NCI-H1105 treated with DMSO at 0.1 percent for 48 hours (cell line): ENCODE data around the gene CTNNBIP1.
"Not testable (repeated sequence)": the region's sequence is repeated elsewhere in the genome, so short reads cannot be mapped to it uniquely, and the experiment has no call there.

Source experiments
- DNase-seq: peaks from one replicate; lab custom pipeline; 2025; lab: John Stamatoyannopoulos, UW

CTNNBIP1 gene

DNA sequence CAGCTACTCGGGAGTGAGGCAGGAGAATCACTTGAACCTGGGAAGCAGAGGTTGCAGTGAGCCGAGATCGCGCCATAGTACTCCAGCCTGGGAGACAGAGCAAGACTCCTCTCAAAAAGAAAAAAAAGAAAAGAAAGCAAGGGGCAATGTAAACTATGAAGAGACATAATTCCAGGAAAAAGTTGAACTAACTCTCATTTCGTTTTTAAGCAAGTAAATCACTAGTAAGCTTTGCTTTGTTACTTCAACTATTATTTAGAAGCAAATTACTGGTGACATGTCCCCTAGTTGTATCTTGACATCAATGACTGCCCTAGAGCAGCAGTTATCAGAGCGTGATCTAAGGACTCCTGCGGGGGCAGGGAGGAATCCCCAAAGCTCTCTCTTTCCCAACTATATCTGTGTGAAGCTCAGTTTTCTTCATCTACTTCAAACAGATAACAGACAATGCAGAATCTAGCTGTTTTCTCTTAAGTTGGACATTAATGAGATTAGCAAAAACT is 105.0 kb downstream of the CTNNBIP1 start:
- peak; percentile 18 for DNase-seq

DNA sequence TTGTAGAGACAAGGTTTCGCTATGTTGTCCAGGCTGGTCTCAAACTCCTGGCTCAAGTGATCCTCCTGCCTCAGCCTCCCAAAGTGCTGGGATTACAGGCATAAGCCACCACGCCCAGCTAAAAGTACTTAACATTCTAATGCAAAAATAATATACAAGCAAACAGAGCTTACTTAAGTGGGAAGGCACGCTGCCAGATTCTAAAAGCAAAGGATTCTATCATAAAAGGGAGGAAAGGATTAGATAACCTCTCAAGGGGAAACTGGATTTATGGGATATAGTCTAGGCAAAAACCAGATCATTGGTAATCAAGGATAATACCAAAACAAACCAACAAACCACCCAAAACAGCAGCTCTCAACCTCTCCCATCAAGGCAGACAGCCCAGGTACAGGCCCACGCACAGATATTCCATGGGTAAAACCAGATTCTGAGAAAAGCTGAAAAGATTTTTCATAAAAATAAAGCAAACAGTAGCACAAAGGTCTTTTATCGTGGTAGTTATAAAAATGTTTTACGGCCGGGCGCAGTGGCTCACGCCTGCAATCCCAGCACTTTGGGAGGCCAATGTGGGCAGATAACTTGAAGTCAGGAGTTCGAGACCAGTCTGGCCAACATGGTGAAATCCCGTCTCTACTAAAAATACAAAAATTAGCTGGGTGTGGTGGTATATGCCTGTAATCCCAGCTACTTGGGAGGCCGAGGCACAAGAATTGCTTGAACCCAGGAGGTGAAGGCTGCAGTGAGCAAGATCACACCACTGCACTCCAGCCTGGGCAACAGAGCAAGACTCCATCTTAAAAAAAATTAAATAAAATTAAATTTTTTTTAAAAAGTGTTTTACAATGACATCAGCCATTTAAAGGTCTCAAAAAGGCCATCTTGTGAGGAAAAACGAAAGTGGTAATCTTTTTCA is 106.8 kb downstream of the CTNNBIP1 start:
- not testable (repeated sequence) for DNase-seq

DNA sequence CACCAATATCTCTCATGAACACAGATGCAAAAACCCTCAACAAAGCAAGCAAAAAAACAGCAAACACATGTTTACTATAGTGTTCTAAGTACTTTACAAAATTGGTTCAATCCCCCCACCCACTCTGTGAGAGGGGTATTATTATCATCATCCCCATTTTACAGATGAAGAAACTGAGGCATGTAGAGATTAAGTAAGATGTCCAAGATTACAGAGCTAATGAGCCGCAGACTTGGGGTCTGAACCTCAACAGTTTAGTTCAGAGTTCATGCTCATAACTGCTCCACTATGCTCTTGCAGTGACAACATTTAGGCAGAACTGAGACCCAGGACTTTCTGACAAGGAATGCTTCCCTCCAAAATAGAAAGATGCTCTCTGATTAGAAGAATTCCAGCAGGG is 108.2 kb downstream of the CTNNBIP1 start:
- DNase-seq = no peak
